ENCODE measurements around the gene MYL4. TPM values are rescaled to one million over a fixed set of nuclear protein-coding genes. Genes with fewer than 3 reads are reported as not detected.
"Not testable (repeated sequence)": the region's sequence is repeated elsewhere in the genome, so short reads cannot be mapped to it uniquely, and the experiment has no call there.

Gene MYL4
- total RNA-seq, 1 experiment from 2014 or later: 0.49 TPM

DNA sequence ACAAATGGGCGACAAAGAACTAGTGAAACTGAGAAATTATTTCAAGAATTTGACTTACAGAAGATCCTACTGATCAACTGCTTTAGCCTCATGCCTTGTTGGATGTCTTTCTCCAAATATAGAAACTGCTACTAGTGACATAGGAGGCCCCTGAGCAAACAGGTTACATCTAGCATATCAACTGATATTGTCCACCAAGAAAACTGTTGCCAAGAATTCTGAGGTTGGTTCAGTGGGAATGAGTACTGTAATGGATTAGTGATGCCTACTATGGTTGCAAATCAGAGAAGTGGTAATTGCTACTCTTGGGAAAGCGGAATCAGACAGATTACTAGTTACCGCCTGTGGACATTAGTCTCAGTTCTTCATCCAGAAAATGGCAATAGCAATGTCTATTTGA lies 30.0 kb upstream of the MYL4 start:
- in situ Hi-C loops (cut with HindIII; ENCODE audit: low pct_unique_long_range_greater_than_20kb, low sequenced_read_pairs) (no loop called here), intact Hi-C loops (cut with micrococcal nuclease; ENCODE audit: unreplicated experiment) (no loop called here)
- no peak for DNase-seq (ENCODE audit: low read depth, low spot score)
- peaks cover 25% of the 10 kb centered on the region for H3K36me3 ChIP-seq (ENCODE audit: control insufficient read depth, insufficient read depth, low read length)
- no peak overlapping the region for H3K27ac ChIP-seq (ENCODE audit: low read length)
- H3K4me1 ChIP-seq (ENCODE audit: control insufficient read depth, insufficient read depth, low read length): no peaks in the 10 kb centered on the region; the same call in 1 of the 2 replicates
- BruUV-seq (replicated peaks): no TSS peak
- ChIA-PET CTCF (no interaction called here), POLR2A (no interaction called here)
- H3K4me3 ChIP-seq (ENCODE audit: low read depth in 2 of 2, low read length in 2 of 2): no peak overlapping the region
- no peak for TF ChIP-seq TCF7L2 (IDR thresholded peaks at IDR 0.05; ENCODE audit: low read depth, low read length)
- no peak for TF ChIP-seq SIN3A (IDR thresholded peaks at IDR 0.05; ENCODE audit: borderline replicate concordance, insufficient read depth, low read depth, low read length)
- TF ChIP-seq CTCF (IDR thresholded peaks at IDR 0.05): no peak
- no peaks in the 10 kb centered on the region for H3K9me3 ChIP-seq (ENCODE audit: control insufficient read depth, insufficient read depth, low read depth, low read length)
- ATAC-seq: no peak
- no peaks in the 10 kb centered on the region for H3K27me3 ChIP-seq (ENCODE audit: control insufficient read depth, insufficient read depth, low read length)

DNA sequence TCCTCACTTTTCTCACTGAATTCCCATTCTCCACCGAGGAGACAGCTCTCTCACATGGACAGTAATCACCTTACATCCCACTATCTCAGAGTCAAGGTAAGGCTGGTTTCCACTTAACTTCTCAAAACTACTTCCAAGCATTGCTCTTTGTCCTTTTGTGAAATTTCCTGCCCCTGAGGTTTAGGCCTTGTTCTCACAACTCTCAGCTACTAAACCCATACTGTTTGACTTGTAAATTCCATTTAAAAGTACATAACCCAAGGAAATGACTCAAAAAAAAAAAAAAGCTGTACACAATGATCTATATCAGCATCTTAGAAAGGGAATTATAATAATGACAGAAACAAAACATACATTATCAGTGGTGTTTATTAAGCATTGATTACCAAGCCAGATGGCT lies 28.8 kb upstream of the MYL4 start:
- ChIA-PET CTCF (no interaction called here), POLR2A (no interaction called here)
- BruUV-seq (replicated peaks): no TSS peak
- no peak for ATAC-seq
- Histone ChIP-seq H3K4me3 (ENCODE audit: low read depth in 2 of 2, low read length in 2 of 2) (no peak overlapping the region), H3K9me3 (ENCODE audit: control insufficient read depth, insufficient read depth, low read depth, low read length) (no peaks in the 10 kb centered on the region), H3K36me3 (ENCODE audit: control insufficient read depth, insufficient read depth, low read length) (peaks cover 25% of the 10 kb centered on the region), H3K27me3 (ENCODE audit: control insufficient read depth, insufficient read depth, low read length) (no peaks in the 10 kb centered on the region), H3K4me1 (ENCODE audit: control insufficient read depth, insufficient read depth, low read length) (peaks cover 4% of the 10 kb centered on the region; the same call in 1 of the 2 replicates), H3K27ac (ENCODE audit: low read length) (no peak overlapping the region)
- intact Hi-C loops (cut with micrococcal nuclease; ENCODE audit: unreplicated experiment) (no loop called here), in situ Hi-C loops (cut with HindIII; ENCODE audit: low pct_unique_long_range_greater_than_20kb, low sequenced_read_pairs) (no loop called here)
- TF ChIP-seq SIN3A (IDR thresholded peaks at IDR 0.05; ENCODE audit: borderline replicate concordance, insufficient read depth, low read depth, low read length): no peak
- TF ChIP-seq REST (IDR thresholded peaks at IDR 0.05; ENCODE audit: insufficient read depth in 1 of 2, low read depth in 2 of 2, low read length in 1 of 2): no peak
- TF ChIP-seq CTCF (IDR thresholded peaks at IDR 0.05): no peak
- no peak for TF ChIP-seq POLR2AphosphoS5 (IDR thresholded peaks at IDR 0.05; ENCODE audit: low read depth, low read length)
- no peak for TF ChIP-seq TCF7L2 (IDR thresholded peaks at IDR 0.05; ENCODE audit: low read depth, low read length)
- no peak for DNase-seq (ENCODE audit: low read depth, low spot score)

GRCh38 chr17:47180988-47181387 lies 28.2 kb upstream of the MYL4 start:
- POLR2A ChIA-PET: interaction anchor here (0.7 kb wide), 1 partner anchor 100 kb away, joined by 7 read pairs; no protein-coding TSS in a partner anchor
- in situ Hi-C loops (cut with HindIII; ENCODE audit: low pct_unique_long_range_greater_than_20kb, low sequenced_read_pairs); H3K27ac ChIP-seq (ENCODE audit: low read length); H3K4me1 ChIP-seq (ENCODE audit: control insufficient read depth, insufficient read depth, low read length); DNase-seq (ENCODE audit: low read depth, low spot score); H3K4me3 ChIP-seq (ENCODE audit: low read depth in 2 of 2, low read length in 2 of 2); H3K9me3 ChIP-seq (ENCODE audit: control insufficient read depth, insufficient read depth, low read depth, low read length); ATAC-seq; BruUV-seq (replicated peaks); H3K27me3 ChIP-seq (ENCODE audit: control insufficient read depth, insufficient read depth, low read length); CTCF ChIA-PET; intact Hi-C loops (cut with micrococcal nuclease; ENCODE audit: unreplicated experiment): not testable (repeated sequence)
- peaks cover 23% of the 10 kb centered on the region for H3K36me3 ChIP-seq (ENCODE audit: control insufficient read depth, insufficient read depth, low read length)
